DMS53 treated with DMSO at 0.1 percent for 48 hours (cell line): ENCODE results near the gene NXPH4.

Source experiments
- DNase-seq: peaks from one replicate; lab custom pipeline; 2025; ENCODE audit not compliant: unreplicated experiment; lab: John Stamatoyannopoulos, UW

The NXPH4 gene

DNA sequence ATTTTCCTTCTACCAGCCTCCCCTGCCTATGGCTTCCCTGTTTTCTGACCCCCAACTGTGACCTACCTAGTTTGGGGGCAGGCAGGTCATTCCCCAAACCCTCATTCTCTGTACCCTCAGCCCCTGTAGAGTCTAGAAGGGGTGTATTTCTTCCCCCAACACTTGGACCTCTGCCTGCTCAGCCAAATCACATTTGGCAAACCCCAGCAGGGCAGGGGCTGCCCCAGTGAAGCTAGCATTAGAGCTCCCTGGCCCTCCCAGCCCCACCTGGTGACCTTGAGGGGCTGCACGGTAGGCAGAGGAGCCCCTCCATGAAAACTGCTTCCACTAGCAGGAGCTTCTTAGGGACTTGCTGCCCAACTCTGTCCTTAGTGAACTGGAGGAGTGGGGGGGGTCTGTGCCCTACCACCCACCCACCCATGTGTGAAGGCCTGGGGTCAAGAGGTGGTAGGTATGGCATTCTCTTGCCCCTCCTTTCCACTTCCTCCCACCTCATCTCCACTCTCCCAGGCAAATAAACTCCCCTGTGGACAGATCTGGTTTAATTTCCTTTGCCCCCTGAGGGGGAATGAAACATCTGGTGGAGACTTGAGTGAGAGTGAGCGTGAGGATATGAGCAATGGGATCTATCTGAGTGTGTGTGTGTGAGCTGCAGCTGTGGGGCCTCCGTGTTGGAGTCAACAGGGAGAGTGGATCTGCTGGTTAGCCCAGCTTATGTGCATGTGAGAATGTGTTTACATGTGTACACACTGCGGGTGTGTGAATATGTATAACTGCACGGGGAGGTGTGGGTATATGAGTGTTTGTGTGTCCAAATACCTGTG lies 1.6 kb downstream of the NXPH4 start:
- no peak for DNase-seq

DNA sequence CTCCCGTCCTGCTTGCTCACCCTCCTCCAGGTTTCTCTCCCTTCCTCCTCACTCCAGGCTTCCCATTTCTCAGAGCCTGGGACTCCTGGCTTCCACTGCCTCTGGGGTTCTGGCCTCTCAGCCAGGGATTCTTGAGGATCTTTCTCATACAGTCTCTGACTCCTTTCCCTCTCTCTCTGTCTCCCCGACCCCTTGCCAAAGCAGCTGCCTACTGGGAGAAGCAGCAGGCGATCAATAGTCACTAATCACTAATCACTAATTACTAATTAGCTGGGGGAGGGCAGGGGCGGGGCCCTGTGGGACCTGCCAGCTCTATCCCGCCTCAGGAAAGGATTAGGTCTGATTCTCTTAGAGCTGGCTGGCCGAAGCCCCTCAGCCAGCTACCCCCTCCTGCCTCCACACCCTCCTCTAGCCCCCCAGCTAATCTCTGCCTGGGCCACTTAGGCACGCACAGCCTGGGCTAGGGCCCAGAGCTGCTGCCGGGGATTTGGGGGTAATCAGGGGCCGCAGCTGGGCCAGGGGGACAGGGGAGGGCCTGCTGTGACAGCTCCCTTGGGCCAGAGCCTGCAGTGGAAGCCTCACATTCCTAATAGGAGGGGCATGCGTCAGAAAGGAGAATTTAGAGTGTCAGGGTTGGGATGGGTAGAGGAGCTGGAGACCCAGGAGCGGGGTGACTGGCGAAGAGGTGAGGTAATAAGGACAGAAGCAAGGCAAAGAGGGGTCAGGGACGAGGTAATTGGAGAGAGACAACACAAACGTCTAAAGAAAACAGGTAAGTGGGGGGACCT lies 2.8 kb downstream of the NXPH4 start:
- DNase-seq = no peak

DNA sequence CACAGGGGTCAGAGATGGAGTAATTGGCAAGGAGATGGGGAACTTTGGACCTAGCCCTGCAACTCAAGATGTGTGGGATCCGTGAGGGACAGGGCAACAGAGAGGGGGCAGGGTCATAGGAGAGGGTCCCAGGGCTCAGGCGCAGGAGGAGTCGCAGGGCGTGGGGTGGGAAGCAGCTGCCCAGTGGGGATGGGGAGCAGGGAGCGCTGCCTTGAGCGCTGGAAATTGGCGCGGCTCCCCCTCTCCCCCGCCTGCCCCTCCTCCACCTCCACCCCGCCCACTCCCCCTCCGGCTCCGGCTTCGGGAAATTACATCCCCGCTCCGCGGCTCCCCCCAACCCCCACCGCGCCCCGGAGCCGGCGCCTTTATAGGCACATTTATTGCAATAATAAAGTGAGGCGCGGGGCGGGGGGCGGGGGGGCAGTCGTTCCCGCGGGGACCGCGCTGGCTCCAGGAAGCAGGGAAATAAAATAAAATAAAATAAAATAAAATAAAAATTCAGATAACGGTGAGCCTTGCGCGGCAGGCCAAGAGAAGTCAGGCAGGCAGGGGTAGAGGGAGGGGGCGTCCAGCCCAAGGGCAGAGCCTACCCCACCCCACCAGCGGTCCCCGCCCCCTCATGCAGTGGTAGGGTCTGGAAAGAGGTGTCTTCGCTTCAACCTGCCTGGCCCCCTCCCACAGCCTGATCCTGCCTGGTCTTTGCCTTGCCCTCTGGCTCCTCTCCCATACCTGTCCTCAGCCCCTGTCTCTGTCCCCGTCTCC lies 3.6 kb downstream of the NXPH4 start:
- DNase-seq = no peak

- DNase-seq = no peak
Measured at GRCh38 chr12:57220770-57221168, 4.2 kb downstream of the NXPH4 start.

GRCh38 chr12:57221169-57221917 lies 4.7 kb downstream of the NXPH4 start:
- DNase-seq = no peak

GRCh38 chr12:57222286-57223190 lies 5.9 kb downstream of the NXPH4 start:
- no peak for DNase-seq

GRCh38 chr12:57223191-57224165 lies 6.9 kb downstream of the NXPH4 start:
- DNase-seq = no peak

DNA sequence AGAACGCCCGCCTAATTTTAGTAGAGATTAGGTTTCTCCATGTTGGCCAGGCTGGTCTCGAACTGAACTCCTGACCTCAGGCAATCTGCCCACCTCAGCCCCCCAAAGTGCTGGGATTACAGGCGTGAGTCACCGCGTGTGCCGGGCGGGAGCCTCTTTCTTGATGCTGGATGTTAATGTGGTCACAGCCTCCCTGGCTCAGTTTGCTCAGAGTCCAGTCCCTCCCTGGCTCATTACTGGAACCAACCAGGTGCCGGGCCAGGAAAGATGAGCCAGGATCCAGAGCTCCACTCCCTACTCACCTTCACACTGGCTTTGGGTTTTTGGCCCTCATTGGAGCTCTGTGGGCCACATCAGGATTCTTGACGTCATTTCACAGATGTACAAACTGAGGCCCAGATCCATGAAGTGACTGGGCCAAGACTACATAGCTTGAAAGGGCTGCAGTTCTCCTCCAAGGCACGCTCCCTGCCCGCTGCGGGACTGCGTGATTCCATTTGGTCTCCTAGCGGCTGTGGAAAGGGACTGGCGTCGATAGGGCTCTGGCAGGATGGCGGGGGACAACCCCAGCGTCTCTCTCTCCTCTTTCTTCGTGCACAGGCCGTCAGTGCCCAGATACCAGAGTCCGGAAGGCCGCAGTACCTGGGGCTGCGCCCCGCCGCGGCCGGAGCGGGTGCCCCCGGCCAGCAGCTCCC lies 7.8 kb downstream of the NXPH4 start:
- DNase-seq = no peak

GRCh38 chr12:57224973-57225679 lies 8.5 kb downstream of the NXPH4 start:
- DNase-seq = no peak

DNA sequence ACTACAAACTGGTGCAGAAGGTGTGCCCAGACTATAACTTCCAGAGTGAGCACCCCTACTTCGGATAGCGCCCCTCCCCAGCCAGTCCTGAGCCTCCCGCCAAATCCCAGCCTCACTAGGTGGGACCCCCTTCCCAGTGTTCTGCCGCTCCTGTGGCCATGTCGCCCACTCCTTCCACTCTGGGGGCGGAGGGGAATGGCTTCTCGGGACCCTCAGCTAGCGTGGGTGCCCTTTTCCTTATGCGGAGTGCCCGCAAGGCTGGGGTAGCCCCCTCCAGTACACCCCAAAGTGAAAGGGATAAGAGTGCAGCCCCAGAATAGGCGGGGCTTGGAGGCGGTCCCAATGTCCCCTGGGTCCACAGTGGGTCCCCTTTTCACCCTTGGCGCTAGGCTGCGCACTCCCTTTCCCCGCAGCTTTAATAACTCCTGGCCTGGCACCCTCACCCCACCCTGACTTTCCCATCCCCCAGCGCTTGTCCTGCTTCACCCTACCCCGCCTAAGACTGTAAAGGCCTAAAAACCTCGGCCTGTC lies 9.2 kb downstream of the NXPH4 start:
- DNase-seq = no peak

GRCh38 chr12:57226588-57227314 lies 10.2 kb downstream of the NXPH4 start:
- DNase-seq = no peak

GRCh38 chr12:57227315-57228115 lies 10.9 kb downstream of the NXPH4 start:
- peak; percentile 13 for DNase-seq

GRCh38 chr12:57229046-57229633 lies 12.5 kb downstream of the NXPH4 start:
- peak; percentile 27 for DNase-seq

- DNase-seq = peak; percentile 97
Measured at GRCh38 chr12:57229634-57230380, 13.2 kb downstream of the NXPH4 start, which contains the start of gene SHMT2. TSS of gene SHMT2 (plus strand) at chr12:57229711. CDS start at chr12:57229779, 68 bp downstream.
